Trophoblast cell (in vitro differentiated cells and primary cell): ENCODE results near the gene NFATC2.

Experiments used
- DNase-seq, 2 donors: peaks; one replicate each; pipeline ENCODE4 v3.0.0-alpha.2; 2016
- H2AFZ ChIP-seq: 2 replicates; pipeline ENCODE4 v1.6.1; 2013; ENCODE audit warnings: low read length, moderate library complexity, mild to moderate bottlenecking; ENCODE audit not compliant: insufficient read depth, poor library complexity
- H2AK5ac ChIP-seq: 2 replicates; pipeline ENCODE4 v1.6.1; 2013; ENCODE audit warnings: mild to moderate bottlenecking, low read length
- H2BK120ac ChIP-seq: 2 replicates; pipeline ENCODE4 v1.6.1; 2013; ENCODE audit warnings: low read length, mild to moderate bottlenecking, moderate library complexity; ENCODE audit not compliant: insufficient read depth, poor library complexity
- H2BK12ac ChIP-seq: 2 replicates; pipeline ENCODE4 v1.6.1; 2013; ENCODE audit warnings: mild to moderate bottlenecking, low read length, moderate library complexity
- H2BK5ac ChIP-seq: 2 replicates; pipeline ENCODE4 v1.6.1; 2013; ENCODE audit warnings: low read length, low read depth, moderate library complexity, mild to moderate bottlenecking; ENCODE audit not compliant: poor library complexity
- H3K14ac ChIP-seq: 2 replicates; pipeline ENCODE4 v1.6.1; 2013; ENCODE audit warnings: mild to moderate bottlenecking, low read length
- H3K18ac ChIP-seq: 2 replicates; pipeline ENCODE4 v1.6.1; 2013; ENCODE audit warnings: mild to moderate bottlenecking, low read length
- H3K23ac ChIP-seq: 2 replicates; pipeline ENCODE4 v1.6.1; 2013; ENCODE audit warnings: low read length
- H3K27ac ChIP-seq: 2 replicates; pipeline ENCODE4 v1.5.1; 2013; ENCODE audit warnings: low read depth, mild to moderate bottlenecking, inconsistent platforms, low read length, moderate library complexity
- H3K27me3 ChIP-seq: 2 replicates; pipeline ENCODE4 v1.6.1; 2013; ENCODE audit warnings: inconsistent platforms, mild to moderate bottlenecking, low read length, moderate library complexity; ENCODE audit not compliant: insufficient read depth
- H3K36me3 ChIP-seq, 2 experiments: 1 replicate in 1 of 2; 2 replicates in 1 of 2; pipeline ENCODE4 v1.6.1; 2013; ENCODE audit warnings: low read length in 2 of 2, mild to moderate bottlenecking in 2 of 2, moderate library complexity in 1 of 2; ENCODE audit not compliant: insufficient read depth in 2 of 2, control insufficient read depth in 1 of 2
- H3K4ac ChIP-seq: 2 replicates; pipeline ENCODE4 v1.6.1; 2013; ENCODE audit warnings: low read depth, mild to moderate bottlenecking, low read length, moderate library complexity
- H3K4me1 ChIP-seq, 2 experiments: 1 replicate in 1 of 2; 2 replicates in 1 of 2; pipeline ENCODE4 v1.6.1; 2013; ENCODE audit warnings: low read length in 2 of 2, mild to moderate bottlenecking in 2 of 2, moderate library complexity in 1 of 2; ENCODE audit not compliant: insufficient read depth in 2 of 2, control insufficient read depth in 1 of 2
- H3K4me2 ChIP-seq: 2 replicates; pipeline ENCODE4 v1.6.1; 2013; ENCODE audit warnings: inconsistent platforms, mild to moderate bottlenecking, low read length, moderate library complexity
- H3K4me3 ChIP-seq: 2 replicates; pipeline ENCODE4 v1.5.1; 2013; ENCODE audit warnings: mild to moderate bottlenecking, low read depth, low read length, inconsistent platforms
- H3K79me1 ChIP-seq: one replicate; pipeline ENCODE4 v1.6.1; 2013; ENCODE audit warnings: low read length
- H3K79me2 ChIP-seq: 2 replicates; pipeline ENCODE4 v1.6.1; 2013; ENCODE audit warnings: low read length, mild to moderate bottlenecking; ENCODE audit not compliant: control insufficient read depth, insufficient read depth, poor library complexity
- H3K9ac ChIP-seq: 2 replicates; pipeline ENCODE4 v1.6.1; 2013; ENCODE audit warnings: mild to moderate bottlenecking, low read length
- H3K9me3 ChIP-seq: 2 replicates; pipeline ENCODE4 v1.6.1; 2013; ENCODE audit warnings: low read depth, mild to moderate bottlenecking, control low read depth, inconsistent platforms, low read length; ENCODE audit not compliant: insufficient read depth
- H4K12ac ChIP-seq: 2 replicates; pipeline ENCODE4 v1.6.1; 2013; ENCODE audit warnings: low read depth, mild to moderate bottlenecking, low read length, moderate library complexity
- H4K8ac ChIP-seq: 2 replicates; pipeline ENCODE4 v1.6.1; 2013; ENCODE audit warnings: low read depth, mild to moderate bottlenecking, low read length, moderate library complexity
- H4K91ac ChIP-seq: one replicate; pipeline ENCODE4 v1.6.1; 2013; ENCODE audit warnings: low read depth, mild to moderate bottlenecking, low read length, moderate library complexity
- WGBS: extraction: QIAGEN DNeasy Blood & Tissue Kit; methylation state at CpG from one replicate; pipeline ENCODE4 v1.1.7; 2013; ENCODE audit warnings: missing lambda C conversion rate; ENCODE audit not compliant: insufficient read length, insufficient coverage; ENCODE audit errors: extremely low coverage; 5-methylcytosine and 5-hydroxymethylcytosine counted together

Gene NFATC2

DNA sequence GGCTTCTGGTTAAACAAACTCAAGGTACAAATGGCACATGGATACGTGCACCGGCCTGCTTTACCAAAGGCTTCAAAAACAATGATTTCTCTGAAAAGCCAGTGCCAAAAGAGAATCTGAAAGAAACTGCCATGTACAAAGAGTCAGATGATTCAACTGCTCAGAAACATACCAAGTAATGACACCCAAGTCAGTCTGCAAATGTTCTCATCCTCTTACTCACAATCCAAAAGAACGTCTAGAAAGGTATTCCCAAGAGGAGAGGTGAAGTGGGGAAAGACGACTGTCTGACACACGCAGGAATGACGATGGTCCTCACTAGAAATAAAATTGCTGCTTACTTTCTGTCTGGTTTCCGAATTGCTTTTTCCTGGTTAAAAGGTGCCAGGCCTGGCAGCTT, 52.9 kb downstream of the NFATC2 start:
- Histone ChIP-seq H3K9me3 (no peaks in the 10 kb centered on the region), H4K12ac (no peak overlapping the region), H3K79me2 (no peaks in the 10 kb centered on the region), H3K4ac (no peak overlapping the region), H3K79me1 (no peaks in the 10 kb centered on the region), H4K8ac (no peak overlapping the region), H3K36me3 (peaks cover 0 to 4% of the 10 kb centered on the region in 2 experiments), H3K9ac (no peak overlapping the region), H3K4me3 (no peak overlapping the region), H3K27ac (no peak overlapping the region), H3K4me1 (peaks cover 2 to 7% of the 10 kb centered on the region in 2 experiments), H3K18ac (no peak overlapping the region), H2BK12ac (no peak overlapping the region), H3K27me3 (no peaks in the 10 kb centered on the region), H3K14ac (no peak overlapping the region), H2AFZ (no peak overlapping the region), H2BK120ac (no peak overlapping the region), H3K4me2 (no peak overlapping the region), H4K91ac (no peak overlapping the region), H2AK5ac (no peak overlapping the region), H3K23ac (no peak overlapping the region), H2BK5ac (no peak overlapping the region)
- no peak for DNase-seq
- no CpG with 5 or more reads among the region's 7 CpGs for WGBS

DNA sequence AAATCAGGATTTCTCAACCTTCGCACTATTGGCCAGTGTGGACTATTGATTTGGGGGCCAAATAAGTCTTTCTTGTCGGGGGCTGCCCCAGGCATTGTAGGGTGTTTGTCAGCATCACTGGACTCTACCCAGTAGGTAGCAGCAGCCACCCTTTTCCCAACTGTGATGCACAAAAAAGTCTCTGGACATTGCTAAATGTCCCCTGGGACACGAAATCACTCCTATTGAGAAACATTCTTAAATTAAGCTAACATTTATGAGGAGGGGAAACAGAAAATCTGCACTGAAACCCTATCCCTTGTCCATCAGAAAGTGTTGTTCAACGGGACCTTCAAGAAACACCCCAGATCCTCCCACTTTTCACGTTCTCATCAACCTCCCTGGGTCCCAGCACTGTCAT, 54.2 kb downstream of the NFATC2 start:
- Histone ChIP-seq H3K4me2 (no peak overlapping the region), H2AFZ (no peak overlapping the region), H4K91ac (no peak overlapping the region), H3K9ac (no peak overlapping the region), H3K4me1 (peaks cover 2 to 7% of the 10 kb centered on the region in 2 experiments), H2BK120ac (no peak overlapping the region), H3K18ac (no peak overlapping the region), H3K36me3 (peaks cover 0 to 4% of the 10 kb centered on the region in 2 experiments), H3K14ac (no peak overlapping the region), H3K9me3 (no peaks in the 10 kb centered on the region), H3K79me1 (no peaks in the 10 kb centered on the region), H3K23ac (no peak overlapping the region), H3K79me2 (no peaks in the 10 kb centered on the region), H3K4me3 (no peak overlapping the region), H3K27me3 (no peaks in the 10 kb centered on the region), H2BK12ac (no peak overlapping the region), H4K8ac (no peak overlapping the region), H2BK5ac (no peak overlapping the region), H4K12ac (no peak overlapping the region), H2AK5ac (no peak overlapping the region), H3K27ac (no peak overlapping the region), H3K4ac (no peak overlapping the region)
- DNase-seq, result no peak
- no CpG with 5 or more reads among the region's 5 CpGs for WGBS

DNA sequence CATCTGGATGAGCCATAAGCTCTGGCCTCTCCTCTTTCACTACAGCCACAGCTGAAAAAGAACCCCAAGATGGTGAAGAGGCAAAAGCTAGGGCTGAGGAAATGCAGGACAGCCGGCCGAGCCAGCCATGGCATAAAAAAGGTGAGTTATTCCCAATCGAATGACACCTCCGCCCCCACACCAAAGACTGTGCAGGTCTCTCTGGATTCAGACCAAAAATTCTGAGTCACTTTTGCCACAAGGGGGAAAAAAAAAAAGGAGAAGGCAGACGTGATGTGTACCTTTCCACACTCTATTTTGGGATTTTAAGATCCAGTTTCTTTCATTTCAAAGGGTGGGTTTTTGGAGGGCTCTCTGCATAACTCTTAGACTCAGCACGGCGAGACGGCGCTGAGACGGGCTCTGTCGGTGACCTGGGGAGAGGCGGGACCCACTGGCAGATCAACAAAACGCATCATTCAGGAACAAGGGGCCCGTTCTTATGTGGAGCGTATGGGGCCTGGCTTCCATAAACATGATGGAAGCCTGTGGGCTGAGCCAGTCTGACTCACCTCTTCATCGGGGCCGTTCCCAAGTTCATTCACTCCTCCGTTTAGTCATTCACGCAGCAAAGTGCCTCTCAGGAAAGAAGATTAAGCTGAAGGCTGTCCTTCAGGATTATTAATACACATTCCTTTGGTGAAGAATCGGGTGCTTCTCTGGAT, 54.8 kb downstream of the NFATC2 start:
- no peak overlapping the region for H4K91ac ChIP-seq
- DNase-seq, result no peak
- no CpG with 5 or more reads among the region's 20 CpGs for WGBS

DNA sequence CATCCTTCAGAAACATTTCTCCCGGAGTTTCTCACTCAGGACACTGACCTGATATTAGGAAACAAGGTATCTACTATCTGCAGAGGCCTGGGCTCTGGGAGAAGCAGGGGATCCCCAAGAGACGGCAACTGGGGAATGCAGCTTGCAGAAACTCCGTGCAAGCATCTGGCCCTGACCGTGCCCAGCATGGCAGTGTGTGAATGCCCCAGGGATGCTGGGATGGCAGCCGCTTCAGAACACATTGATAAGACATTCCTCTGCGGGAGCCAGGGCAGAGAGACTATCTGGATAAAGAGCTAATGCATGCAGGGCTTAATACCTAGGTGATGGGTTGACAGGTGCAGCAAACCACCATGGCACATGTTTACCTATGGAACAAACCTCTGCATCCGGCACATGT, 55.4 kb downstream of the NFATC2 start:
- no peaks in the 10 kb centered on the region for H3K9me3 ChIP-seq
- no peak overlapping the region for H3K23ac ChIP-seq
- peaks cover 2 to 7% of the 10 kb centered on the region in 2 experiments for H3K4me1 ChIP-seq
- peaks cover 0 to 4% of the 10 kb centered on the region in 2 experiments for H3K36me3 ChIP-seq
- H3K79me2 ChIP-seq, result no peaks in the 10 kb centered on the region
- no peak overlapping the region for H3K18ac ChIP-seq
- no peak for DNase-seq
- no peak overlapping the region for H3K4ac ChIP-seq
- H3K14ac ChIP-seq, result no peak overlapping the region
- H4K8ac ChIP-seq, result no peak overlapping the region
- no peak overlapping the region for H2AK5ac ChIP-seq
- H3K4me2 ChIP-seq, result no peak overlapping the region
- no peak overlapping the region for H2AFZ ChIP-seq
- H2BK120ac ChIP-seq, result no peak overlapping the region
- H3K79me1 ChIP-seq, result no peaks in the 10 kb centered on the region
- H4K12ac ChIP-seq, result no peak overlapping the region
- H2BK5ac ChIP-seq, result no peak overlapping the region
- no peak overlapping the region for H2BK12ac ChIP-seq
- H4K91ac ChIP-seq, result no peak overlapping the region
- no peaks in the 10 kb centered on the region for H3K27me3 ChIP-seq
- H3K9ac ChIP-seq, result no peak overlapping the region
- WGBS, result no CpG with 5 or more reads among the region's 7 CpGs
- H3K27ac ChIP-seq, result peak overlapping the region; percentile 27
- no peak overlapping the region for H3K4me3 ChIP-seq

More for the DNA sequence above, 54.8 kb downstream of the NFATC2 start:
- H3K4me3 ChIP-seq, result no peak overlapping the region
- no peak overlapping the region for H2AFZ ChIP-seq
- H2AK5ac ChIP-seq, result no peak overlapping the region
- no peaks in the 10 kb centered on the region for H3K27me3 ChIP-seq
- no peaks in the 10 kb centered on the region for H3K9me3 ChIP-seq
- no peak overlapping the region for H3K23ac ChIP-seq
- no peak overlapping the region for H3K27ac ChIP-seq
- no peak overlapping the region for H3K14ac ChIP-seq
- H3K79me2 ChIP-seq, result no peaks in the 10 kb centered on the region
- H3K79me1 ChIP-seq, result no peaks in the 10 kb centered on the region
- H2BK12ac ChIP-seq, result no peak overlapping the region
- no peak overlapping the region for H3K18ac ChIP-seq
- no peak overlapping the region for H4K12ac ChIP-seq
- H3K4me2 ChIP-seq, result no peak overlapping the region
- H4K8ac ChIP-seq, result no peak overlapping the region
- H3K4me1 ChIP-seq, result peaks cover 2 to 7% of the 10 kb centered on the region in 2 experiments
- no peak overlapping the region for H3K9ac ChIP-seq
- H2BK5ac ChIP-seq, result no peak overlapping the region
- no peak overlapping the region for H3K4ac ChIP-seq
- peaks cover 0 to 4% of the 10 kb centered on the region in 2 experiments for H3K36me3 ChIP-seq
- no peak overlapping the region for H2BK120ac ChIP-seq
